Large intestine (tissue), 3 donors: Measurements from ENCODE around the gene SYNCRIP. TPM values are rescaled to one million over a fixed set of nuclear protein-coding genes. Genes with fewer than 3 reads are reported as not detected.

Experiments
- DNase-seq, 2 donors: peaks; one replicate each; pipeline versions ENCODE4 v3.0.0 to v3.0.0-alpha.2; 2013
- H3K27ac ChIP-seq: one replicate; pipeline ENCODE4 v1.5.1; 2013; ENCODE audit warnings: low read length
- H3K27me3 ChIP-seq: 2 replicates; pipeline ENCODE4 v1.6.1; 2013; ENCODE audit warnings: low read length; ENCODE audit not compliant: control insufficient read depth, insufficient read depth
- H3K36me3 ChIP-seq: 2 replicates; pipeline ENCODE4 v1.6.1; 2013; ENCODE audit warnings: low read length; ENCODE audit not compliant: control insufficient read depth, insufficient read depth
- H3K4me1 ChIP-seq: one replicate; pipeline ENCODE4 v1.6.1; 2013; ENCODE audit warnings: low read length; ENCODE audit not compliant: control insufficient read depth, insufficient read depth
- H3K4me3 ChIP-seq: one replicate; pipeline ENCODE4 v1.5.1; 2013; ENCODE audit warnings: low read length
- H3K9me3 ChIP-seq: one replicate; pipeline ENCODE4 v1.6.1; 2013; ENCODE audit warnings: mild to moderate bottlenecking, low read depth, low read length, moderate library complexity; ENCODE audit not compliant: control insufficient read depth
- WGBS: methylation state at CpG from one replicate; pipeline ENCODE4 v1.1.5; 2013; ENCODE audit warnings: low lambda C conversion rate; ENCODE audit not compliant: insufficient coverage; 5-methylcytosine and 5-hydroxymethylcytosine counted together
- polyA plus RNA-seq: library from polyadenylated mRNA; unstranded; fragments of 120-200 nt; gene quantifications from one replicate; pipeline ENCODE4 v1.2.1, GENCODE V29; 2013

Gene SYNCRIP
- polyA plus RNA-seq, 1 donor: 97.0 TPM

DNA sequence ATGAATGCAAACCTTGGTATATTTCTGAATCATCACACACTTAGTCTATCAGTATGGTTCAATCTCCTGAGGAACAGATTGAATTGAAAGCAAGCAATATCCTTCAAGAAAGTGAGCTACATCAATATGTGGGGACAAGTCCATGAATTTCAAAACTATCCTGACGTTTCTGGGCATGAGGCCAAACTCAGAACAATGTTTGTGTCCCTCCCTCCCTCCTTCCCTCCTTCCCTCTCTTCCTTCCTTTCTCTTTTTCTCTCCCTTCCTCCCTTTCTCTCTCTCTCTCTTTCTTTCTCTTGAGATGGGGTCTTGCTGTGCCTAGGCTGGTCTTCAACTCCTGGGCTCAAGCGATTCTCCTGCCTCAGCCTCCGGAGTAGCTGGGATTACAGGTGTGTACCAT lies 27.9 kb upstream of the SYNCRIP start:
- no peak overlapping the region for H3K4me3 ChIP-seq
- no peak for DNase-seq
- H3K27me3 ChIP-seq: no peaks in the 10 kb centered on the region
- no peak overlapping the region for H3K27ac ChIP-seq
- peaks cover 7% of the 10 kb centered on the region for H3K36me3 ChIP-seq
- no peaks in the 10 kb centered on the region for H3K4me1 ChIP-seq
- no CpG with 5 or more reads among the region's 3 CpGs for WGBS
- peaks cover 5% of the 10 kb centered on the region for H3K9me3 ChIP-seq

DNA sequence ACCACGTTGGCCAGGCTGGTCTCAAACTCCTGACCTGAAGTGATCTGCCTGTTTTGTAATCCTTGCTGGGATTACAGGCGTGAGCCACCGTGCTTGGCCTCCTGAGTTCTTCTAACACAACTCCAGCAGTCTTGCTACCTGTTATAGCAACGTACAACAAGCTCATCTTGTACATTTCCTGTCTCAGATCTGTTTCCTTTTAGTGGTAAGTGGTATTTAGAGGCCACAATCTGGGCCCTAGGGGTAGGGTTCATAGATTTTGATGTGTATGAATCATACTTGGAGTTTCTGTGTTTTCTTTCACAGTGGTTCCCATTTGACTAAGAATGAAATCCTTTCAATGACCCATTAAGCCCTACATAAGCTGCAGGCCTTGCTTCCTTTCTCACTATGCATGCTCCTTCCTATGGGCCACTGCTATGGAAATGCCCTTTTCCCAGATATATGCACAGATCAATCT lies 27.1 kb upstream of the SYNCRIP start:
- Histone ChIP-seq H3K27me3 (no peaks in the 10 kb centered on the region), H3K9me3 (peaks cover 5% of the 10 kb centered on the region), H3K4me1 (no peaks in the 10 kb centered on the region), H3K27ac (no peak overlapping the region), H3K4me3 (no peak overlapping the region), H3K36me3 (peaks cover 7% of the 10 kb centered on the region)
- no CpG with 5 or more reads among the region's 4 CpGs for WGBS
- no peak for DNase-seq

DNA sequence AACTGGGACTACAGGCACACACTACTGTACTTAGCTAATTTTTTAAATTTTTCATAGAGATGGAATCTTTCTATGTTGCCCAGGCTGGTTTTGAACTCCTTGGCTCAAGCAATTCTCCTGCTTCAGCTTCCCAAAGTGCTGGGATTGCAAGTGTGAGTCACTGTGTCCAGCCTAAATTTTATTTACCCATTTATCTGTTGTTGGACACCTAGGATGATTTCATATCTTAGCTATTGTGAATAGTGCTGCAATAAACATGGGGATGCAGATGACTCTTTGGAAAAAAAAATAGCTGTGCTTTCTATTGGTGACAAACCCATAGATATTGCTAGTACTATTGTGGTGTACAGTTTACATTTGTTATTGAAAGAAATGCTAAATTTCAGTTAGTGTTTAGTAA lies 19.6 kb upstream of the SYNCRIP start:
- Histone ChIP-seq H3K36me3 (peaks cover 4% of the 10 kb centered on the region), H3K4me1 (no peaks in the 10 kb centered on the region), H3K27me3 (no peaks in the 10 kb centered on the region), H3K27ac (no peak overlapping the region), H3K4me3 (no peak overlapping the region), H3K9me3 (peaks cover 14% of the 10 kb centered on the region)
- DNase-seq: no peak

DNA sequence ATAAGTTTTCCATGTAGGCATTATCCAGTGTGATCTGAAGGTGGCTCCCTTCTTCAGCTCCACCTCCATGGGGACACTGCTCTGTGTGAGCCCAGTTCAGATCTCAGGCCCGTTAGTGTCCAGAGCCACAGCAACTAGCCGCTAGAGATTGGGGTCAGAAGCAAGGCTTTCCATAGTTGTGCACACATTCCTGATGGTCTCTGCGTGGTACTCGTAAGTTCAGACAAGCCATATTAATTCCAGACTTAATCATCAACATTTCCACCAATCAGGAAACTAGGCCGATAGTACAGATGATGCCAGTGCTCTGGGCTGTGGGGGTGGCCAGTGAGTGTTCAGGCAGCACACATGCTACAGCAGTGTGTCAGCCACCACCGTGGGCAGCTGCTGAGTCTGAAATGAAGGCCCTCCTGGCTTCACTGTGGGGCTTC lies 17.5 kb upstream of the SYNCRIP start:
- no peak overlapping the region for H3K27ac ChIP-seq
- DNase-seq: no peak
- no peaks in the 10 kb centered on the region for H3K27me3 ChIP-seq
- peaks cover 3% of the 10 kb centered on the region for H3K36me3 ChIP-seq
- H3K9me3 ChIP-seq: peaks cover 12% of the 10 kb centered on the region
- no CpG with 5 or more reads among the region's 6 CpGs for WGBS
- no peak overlapping the region for H3K4me3 ChIP-seq
- H3K4me1 ChIP-seq: no peaks in the 10 kb centered on the region

DNA sequence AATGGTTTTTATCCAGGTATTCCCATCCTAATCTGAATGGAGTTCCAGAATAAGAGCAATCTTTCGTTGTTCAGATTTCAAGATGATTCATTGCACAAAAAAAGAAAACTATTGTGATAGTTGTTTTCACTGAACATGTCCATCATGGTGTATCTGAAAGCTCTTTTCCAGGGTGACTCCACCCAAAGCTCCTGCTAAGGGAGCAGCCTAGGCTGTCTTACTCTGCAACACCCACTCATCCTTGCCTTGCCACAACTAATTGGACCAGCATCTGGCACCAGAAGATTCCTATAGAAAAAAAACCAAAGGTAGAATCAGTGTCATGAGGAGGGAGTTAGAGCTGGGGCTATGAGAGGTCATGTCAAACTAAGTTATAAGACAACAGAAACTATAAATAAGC lies 7.9 kb upstream of the SYNCRIP start:
- DNase-seq: no peak
- no peak overlapping the region for H3K27ac ChIP-seq
- H3K4me3 ChIP-seq: no peak overlapping the region
- no CpG with 5 or more reads among the region's 1 CpG for WGBS
- no peaks in the 10 kb centered on the region for H3K36me3 ChIP-seq
- no peaks in the 10 kb centered on the region for H3K4me1 ChIP-seq
- H3K27me3 ChIP-seq: no peaks in the 10 kb centered on the region
- no peaks in the 10 kb centered on the region for H3K9me3 ChIP-seq

DNA sequence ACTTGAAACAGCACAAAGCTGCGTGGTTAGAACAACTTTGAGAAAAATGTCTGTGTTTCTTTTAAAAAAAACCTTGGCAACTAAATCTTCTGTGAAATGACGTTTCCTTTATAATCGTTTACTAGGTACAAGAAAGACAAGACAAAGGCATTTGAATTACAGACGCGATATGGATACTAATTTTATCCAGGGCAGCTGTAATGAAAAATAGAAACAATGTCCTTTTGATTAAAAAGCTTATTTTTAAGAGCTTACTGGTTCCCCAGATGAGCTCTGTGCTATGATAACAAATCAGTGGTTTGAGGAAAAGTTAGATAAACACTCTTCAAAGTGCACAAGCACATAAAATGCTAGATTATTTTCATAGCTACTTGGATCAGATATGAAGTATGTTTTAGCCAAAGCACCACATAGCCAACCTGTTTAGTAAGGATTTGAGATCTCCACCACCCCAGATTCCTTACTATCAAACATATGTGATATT lies 1.6 kb upstream of the SYNCRIP start:
- Histone ChIP-seq H3K27ac (peak overlapping the region; percentile 100), H3K4me3 (peak overlapping the region; percentile 86), H3K36me3 (peaks cover 5% of the 10 kb centered on the region), H3K27me3 (no peaks in the 10 kb centered on the region), H3K9me3 (no peaks in the 10 kb centered on the region), H3K4me1 (peaks cover 8% of the 10 kb centered on the region)
- 0% methylated on average over 1 of the region's 5 CpGs for WGBS
- DNase-seq: no peak

DNA sequence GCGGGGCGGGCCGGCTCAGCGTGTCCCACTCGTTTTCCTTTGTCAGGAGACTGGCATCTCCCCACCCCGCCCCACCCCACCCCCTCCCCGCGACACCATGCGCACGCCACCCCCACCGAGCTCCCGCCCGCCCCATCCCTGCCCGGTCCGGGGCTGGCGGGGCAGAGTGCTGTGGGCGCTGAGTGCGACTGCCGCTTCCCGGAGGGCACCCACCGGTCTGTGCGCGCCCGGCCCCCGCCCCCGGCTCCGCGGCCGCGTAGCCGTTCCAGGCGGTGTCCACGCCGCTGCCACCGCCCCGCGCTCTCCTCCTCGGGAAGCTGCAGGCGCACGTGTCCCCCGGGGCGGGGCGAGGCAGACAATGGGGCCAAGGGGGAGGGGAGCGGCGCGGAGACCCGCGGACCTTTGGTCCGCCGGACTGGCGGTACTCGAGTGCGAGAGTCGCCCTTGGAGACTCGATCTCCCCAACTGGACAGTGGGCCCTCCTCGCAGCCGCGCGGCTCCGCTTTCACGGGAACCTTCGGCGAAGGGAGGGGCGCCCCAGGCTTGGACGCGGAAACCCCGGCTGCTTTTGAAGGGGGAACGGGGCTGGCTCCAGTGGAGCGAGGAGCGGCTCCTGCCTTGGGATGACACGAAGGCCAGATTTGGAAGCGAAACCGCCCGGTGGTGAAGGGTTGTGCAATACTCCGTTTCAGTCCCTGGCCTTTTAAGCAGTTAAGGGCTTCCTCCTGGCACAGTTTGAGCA lies 1.0 kb upstream of the SYNCRIP start:
- peak; percentile 89 to 95 for DNase-seq

DNA sequence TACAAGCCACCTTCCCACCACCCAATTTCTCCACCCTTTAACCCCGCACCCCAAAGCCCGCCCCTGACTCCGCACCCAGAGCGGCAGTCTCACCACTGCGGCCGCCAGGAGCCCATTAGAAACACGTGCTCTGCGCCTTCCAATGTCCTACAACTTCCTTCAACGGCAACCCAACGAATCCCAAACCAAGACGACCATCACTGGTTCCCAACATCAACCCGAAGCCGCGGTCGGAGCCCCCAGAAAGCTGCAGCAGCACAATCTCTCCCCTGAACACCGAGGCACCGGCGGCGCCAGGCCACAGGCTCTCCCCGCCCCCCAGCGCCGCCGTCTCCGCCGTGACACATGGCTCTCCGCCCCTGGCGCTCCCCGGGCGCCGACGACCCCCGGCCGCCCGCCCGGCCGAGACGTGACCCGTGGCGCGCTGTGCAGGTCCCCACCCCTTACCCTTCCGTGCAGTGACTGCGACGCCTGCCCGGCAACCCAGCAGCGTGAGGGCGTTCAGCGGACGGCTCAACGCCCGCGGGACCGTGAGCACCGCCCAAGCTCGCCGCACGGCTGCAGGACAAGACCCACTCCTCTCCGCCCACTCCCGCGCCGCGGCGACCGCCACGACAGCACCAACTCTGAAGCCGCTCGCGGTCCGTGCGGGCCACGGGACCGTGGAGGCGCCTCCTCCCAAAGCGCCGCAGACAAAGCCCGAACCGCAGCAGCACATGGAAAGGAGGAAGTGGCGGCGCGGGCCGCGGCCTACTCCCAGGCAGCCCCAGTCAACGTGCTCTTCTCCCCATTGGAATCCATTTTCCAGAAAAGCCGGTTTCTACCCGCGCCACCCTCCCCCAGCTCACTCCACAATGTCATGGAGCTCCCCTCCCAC lies 551 bp downstream of the SYNCRIP start:
- Histone ChIP-seq H3K4me3 (peak overlapping the region; percentile 89), H3K27me3 (no peaks in the 10 kb centered on the region), H3K36me3 (peaks cover 21% of the 10 kb centered on the region), H3K4me1 (peaks cover 10% of the 10 kb centered on the region), H3K9me3 (no peaks in the 10 kb centered on the region), H3K27ac (peak overlapping the region; percentile 100)
- peak; percentile 35 to 64 for DNase-seq
- 0% methylated on average over 1 of the region's 85 CpGs for WGBS

More for the DNA sequence above, 1.0 kb upstream of the SYNCRIP start:
- Histone ChIP-seq H3K4me3 (peak overlapping the region; percentile 86), H3K9me3 (no peaks in the 10 kb centered on the region), H3K27ac (peak overlapping the region; percentile 100), H3K4me1 (peaks cover 10% of the 10 kb centered on the region), H3K36me3 (peaks cover 11% of the 10 kb centered on the region), H3K27me3 (no peaks in the 10 kb centered on the region)
- WGBS: no CpG with 5 or more reads among the region's 75 CpGs

DNA sequence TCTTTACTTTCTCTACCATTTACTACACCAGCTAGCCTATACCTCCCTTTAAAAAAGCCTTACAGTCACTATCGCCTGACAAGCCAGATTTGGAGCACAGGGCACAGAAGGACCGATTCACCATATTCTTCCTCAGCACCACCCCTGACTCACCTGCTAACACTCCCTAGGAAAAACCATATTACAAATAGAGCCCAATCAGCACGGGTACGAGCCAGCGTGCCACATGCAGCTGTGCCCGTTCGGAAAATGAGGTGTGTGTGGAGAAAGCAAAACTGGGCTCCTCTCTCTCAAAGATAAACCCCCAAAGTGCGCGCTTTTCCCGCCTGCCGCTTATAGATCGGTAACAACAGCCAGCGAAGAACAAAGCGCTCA lies 1.2 kb downstream of the SYNCRIP start:
- peaks cover 28% of the 10 kb centered on the region for H3K36me3 ChIP-seq
- peaks cover 10% of the 10 kb centered on the region for H3K4me1 ChIP-seq

DNA sequence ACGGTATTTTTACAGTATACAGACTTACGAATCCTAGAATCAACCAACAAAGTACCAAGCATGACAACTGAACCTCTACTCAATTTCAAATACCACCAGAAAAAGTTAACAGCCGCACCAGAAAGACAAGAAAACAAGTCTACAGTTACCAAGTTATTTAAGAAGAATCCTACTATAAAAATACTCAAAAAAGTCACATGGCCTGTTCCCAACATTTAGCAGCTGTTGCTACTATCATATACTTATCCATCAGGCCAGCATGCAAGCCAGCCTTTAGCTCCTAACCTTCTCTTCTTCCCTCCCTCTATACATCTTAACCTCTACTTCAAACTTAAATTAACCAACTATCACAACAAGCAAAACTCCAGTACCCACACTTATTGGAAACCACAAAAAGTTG lies 1.9 kb downstream of the SYNCRIP start:
- Histone ChIP-seq H3K4me3 (peak overlapping the region; percentile 89), H3K27me3 (no peaks in the 10 kb centered on the region), H3K27ac (no peak overlapping the region), H3K9me3 (no peaks in the 10 kb centered on the region), H3K36me3 (peaks cover 33% of the 10 kb centered on the region), H3K4me1 (peaks cover 10% of the 10 kb centered on the region)
- peak in 1 of 2 donors; percentile 2 for DNase-seq
- whole genome bisulfite sequencing: 11% methylated on average over 2 of the region's 3 CpGs

More for the DNA sequence above, 1.2 kb downstream of the SYNCRIP start:
- DNase-seq: no peak
- no peaks in the 10 kb centered on the region for H3K9me3 ChIP-seq
- WGBS: no CpG with 5 or more reads among the region's 14 CpGs
- no peaks in the 10 kb centered on the region for H3K27me3 ChIP-seq
- H3K27ac ChIP-seq: peak overlapping the region; percentile 100
- peak overlapping the region; percentile 89 for H3K4me3 ChIP-seq
